OCI-M2 (cell line): ENCODE measurements around the gene DAP.
"Not testable (repeated sequence)": the region's sequence is repeated elsewhere in the genome, so short reads cannot be mapped to it uniquely, and the experiment has no call there.

Experiments
- DNase-seq: peaks from one replicate; lab custom pipeline; 2025; ENCODE audit not compliant: unreplicated experiment; lab: John Stamatoyannopoulos, UW

The DAP gene

GRCh38 chr5:10635257-10635866 is 125.7 kb downstream of the DAP start:
- DNase-seq = no peak

DNA sequence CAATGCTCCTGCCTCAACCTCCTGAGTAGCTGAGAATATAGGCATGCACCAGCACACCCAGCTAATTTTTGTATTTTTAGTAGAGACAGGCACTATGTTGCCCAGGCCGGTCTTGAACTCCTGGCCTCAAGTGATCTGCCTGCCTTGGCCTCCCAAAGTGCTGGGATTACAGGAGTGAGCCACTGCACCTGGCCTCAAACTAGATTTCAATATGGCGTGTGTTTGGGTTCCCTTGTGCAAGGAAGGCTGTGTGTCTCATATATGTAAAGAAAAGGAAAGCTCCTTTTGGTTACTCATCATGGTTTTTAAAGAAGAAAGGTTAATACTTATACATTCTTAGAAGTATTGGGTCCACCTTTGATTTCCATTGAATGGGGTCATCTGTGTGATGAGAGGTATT is 126.5 kb downstream of the DAP start:
- no peak for DNase-seq

DNA sequence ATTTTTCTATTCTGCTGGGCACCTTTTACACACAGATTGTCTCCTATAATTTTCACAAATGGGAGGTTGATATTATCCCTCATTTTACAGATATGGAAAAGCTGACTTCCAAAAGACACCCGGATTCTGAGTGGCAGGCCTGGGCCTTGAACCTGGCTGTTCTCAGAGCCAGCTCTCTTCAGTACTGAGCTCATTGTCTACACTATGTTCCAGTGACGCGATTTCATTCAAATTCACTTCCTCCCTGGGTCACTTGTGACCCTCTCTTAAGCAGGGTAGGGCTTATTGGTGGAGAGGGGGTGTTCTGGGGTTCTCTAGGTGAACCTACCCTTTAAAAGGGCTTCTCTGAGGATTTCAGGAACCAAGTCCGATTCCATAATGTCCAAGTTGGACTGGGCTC is 127.0 kb downstream of the DAP start:
- DNase-seq = no peak

GRCh38 chr5:10633271-10634049 is 127.6 kb downstream of the DAP start:
- DNase-seq = no peak

- no peak for DNase-seq
Measured at GRCh38 chr5:10632110-10632761, 128.8 kb downstream of the DAP start.

DNA sequence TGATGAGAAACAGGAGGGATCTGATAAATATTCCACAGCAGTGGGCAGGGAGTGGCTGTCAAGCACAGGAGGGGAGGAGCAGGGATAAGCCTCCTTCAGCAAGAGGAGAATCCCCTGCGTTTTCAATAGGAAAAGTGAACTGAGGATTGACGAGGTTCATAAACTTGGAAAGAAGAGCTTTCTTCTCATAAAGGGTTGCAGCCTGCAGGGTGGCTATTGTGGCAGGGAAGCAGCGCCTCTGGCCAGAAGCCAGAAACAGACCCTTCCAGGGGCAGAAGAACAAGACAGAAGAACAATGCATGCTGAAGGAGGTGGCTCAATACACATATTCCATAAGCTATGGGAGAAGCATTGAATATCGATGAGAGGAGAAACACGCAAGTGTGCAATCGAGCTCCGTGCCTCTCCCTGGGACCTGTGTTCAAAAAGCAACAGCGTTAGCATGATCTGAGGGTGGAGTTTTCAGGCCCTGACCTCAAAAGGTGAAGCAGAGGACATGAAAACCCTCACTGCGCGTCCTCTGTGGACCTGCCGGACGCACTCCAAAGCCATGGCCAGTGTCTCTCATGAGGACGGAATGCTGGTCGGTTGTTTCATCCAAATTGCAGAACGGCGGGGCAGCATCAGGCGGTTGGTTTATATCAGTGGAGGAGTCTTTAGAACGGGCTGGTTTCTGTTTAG is 129.6 kb downstream of the DAP start:
- no peak for DNase-seq

- not testable (repeated sequence) for DNase-seq
Measured at GRCh38 chr5:10630744-10631143, 130.3 kb downstream of the DAP start.

GRCh38 chr5:10630126-10630525 is 130.9 kb downstream of the DAP start:
- no peak for DNase-seq

- no peak for DNase-seq
Measured at GRCh38 chr5:10629682-10630081, 131.4 kb downstream of the DAP start.
